ENCODE measurements around the gene PAAF1.
"Not testable (repeated sequence)": the region's sequence is repeated elsewhere in the genome, so short reads cannot be mapped to it uniquely, and the experiment has no call there.

The PAAF1 gene

DNA sequence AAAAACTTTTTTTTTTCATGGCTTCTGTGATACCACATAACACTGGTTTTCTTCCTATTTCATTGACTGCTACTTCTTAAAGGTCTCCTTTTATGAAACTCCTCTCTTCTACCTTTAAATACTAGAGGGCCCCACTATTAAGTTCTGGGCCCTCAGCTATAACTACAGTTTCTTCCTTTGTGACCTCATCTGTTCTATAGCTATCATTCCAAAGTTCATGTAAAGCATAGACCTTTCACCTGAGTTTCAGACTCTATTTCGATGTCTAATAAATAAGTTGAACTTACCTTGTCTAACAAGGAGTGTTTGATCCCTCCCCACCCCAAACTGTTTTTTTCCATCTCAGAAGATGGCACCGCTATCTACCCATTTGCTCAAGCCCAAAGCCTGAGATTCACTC lies 35.2 kb downstream of the PAAF1 start:
- Histone ChIP-seq H3K9ac (ENCODE audit: low read depth in 1 of 2, low read length in 2 of 2) (no peak overlapping the region), H3K9me3 (ENCODE audit: control insufficient read depth in 1 of 2, low read length in 2 of 2) (no peaks in the 10 kb centered on the region), H3K4me1 (ENCODE audit: control insufficient read depth in 1 of 2, insufficient read depth in 2 of 2, low read length in 2 of 2) (peaks cover 7 to 18% of the 10 kb centered on the region in 2 donors), H3K27me3 (ENCODE audit: control insufficient read depth in 1 of 2, insufficient read depth in 2 of 2, low read length in 2 of 2) (no peaks in the 10 kb centered on the region), H3K27ac (ENCODE audit: low read depth, low read length) (no peak overlapping the region), H3K4me3 (ENCODE audit: low read depth in 1 of 2, low read length in 2 of 2) (no peak overlapping the region), H3K36me3 (ENCODE audit: control insufficient read depth in 1 of 2, insufficient read depth in 2 of 2, low read length in 2 of 2) (peaks cover 9 to 49% of the 10 kb centered on the region in 2 donors)

- H3K27ac ChIP-seq (ENCODE audit: low read depth, low read length): no peak overlapping the region
- no peaks in the 10 kb centered on the region for H3K9me3 ChIP-seq (ENCODE audit: control insufficient read depth in 1 of 2, low read length in 2 of 2)
- H3K4me1 ChIP-seq (ENCODE audit: control insufficient read depth in 1 of 2, insufficient read depth in 2 of 2, low read length in 2 of 2): peaks cover 7 to 18% of the 10 kb centered on the region in 2 donors
- H3K4me3 ChIP-seq (ENCODE audit: low read depth in 1 of 2, low read length in 2 of 2): no peak overlapping the region
- H3K9ac ChIP-seq (ENCODE audit: low read depth in 1 of 2, low read length in 2 of 2): no peak overlapping the region
- H3K36me3 ChIP-seq (ENCODE audit: control insufficient read depth in 1 of 2, insufficient read depth in 2 of 2, low read length in 2 of 2): peaks cover 4 to 54% of the 10 kb centered on the region in 2 donors
- H3K27me3 ChIP-seq (ENCODE audit: control insufficient read depth in 1 of 2, insufficient read depth in 2 of 2, low read length in 2 of 2): no peaks in the 10 kb centered on the region
Measured at GRCh38 chr11:73913472-73913871, 36.7 kb downstream of the PAAF1 start.

DNA sequence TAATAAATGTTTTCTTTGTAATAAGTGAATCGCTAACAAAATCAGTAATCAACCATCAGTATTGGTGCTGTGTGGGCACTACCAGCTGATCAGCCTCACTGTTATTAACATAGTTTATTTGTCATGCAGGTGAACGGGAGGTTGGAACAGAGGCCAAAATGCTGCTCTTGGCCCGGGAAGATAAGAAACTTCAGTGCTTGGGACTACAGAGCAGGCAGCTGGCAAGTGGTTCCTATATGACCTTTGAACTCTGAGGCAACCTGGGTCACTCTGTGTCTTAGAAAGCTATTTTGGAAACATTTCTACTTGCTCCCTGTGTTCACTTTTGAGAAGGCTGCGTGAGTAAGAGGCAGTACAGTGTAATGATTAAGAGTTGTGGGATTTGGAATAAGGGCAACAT lies 37.5 kb downstream of the PAAF1 start:
- no peak overlapping the region for H3K4me3 ChIP-seq (ENCODE audit: low read depth in 1 of 2, low read length in 2 of 2)
- H3K36me3 ChIP-seq (ENCODE audit: control insufficient read depth in 1 of 2, insufficient read depth in 2 of 2, low read length in 2 of 2): peaks cover 8 to 59% of the 10 kb centered on the region in 2 donors
- peaks cover 7 to 18% of the 10 kb centered on the region in 2 donors for H3K4me1 ChIP-seq (ENCODE audit: control insufficient read depth in 1 of 2, insufficient read depth in 2 of 2, low read length in 2 of 2)
- H3K9me3 ChIP-seq (ENCODE audit: control insufficient read depth in 1 of 2, low read length in 2 of 2): no peaks in the 10 kb centered on the region
- no peak overlapping the region for H3K27ac ChIP-seq (ENCODE audit: low read depth, low read length)
- no peaks in the 10 kb centered on the region for H3K27me3 ChIP-seq (ENCODE audit: control insufficient read depth in 1 of 2, insufficient read depth in 2 of 2, low read length in 2 of 2)
- H3K9ac ChIP-seq (ENCODE audit: low read depth in 1 of 2, low read length in 2 of 2): no peak overlapping the region

DNA sequence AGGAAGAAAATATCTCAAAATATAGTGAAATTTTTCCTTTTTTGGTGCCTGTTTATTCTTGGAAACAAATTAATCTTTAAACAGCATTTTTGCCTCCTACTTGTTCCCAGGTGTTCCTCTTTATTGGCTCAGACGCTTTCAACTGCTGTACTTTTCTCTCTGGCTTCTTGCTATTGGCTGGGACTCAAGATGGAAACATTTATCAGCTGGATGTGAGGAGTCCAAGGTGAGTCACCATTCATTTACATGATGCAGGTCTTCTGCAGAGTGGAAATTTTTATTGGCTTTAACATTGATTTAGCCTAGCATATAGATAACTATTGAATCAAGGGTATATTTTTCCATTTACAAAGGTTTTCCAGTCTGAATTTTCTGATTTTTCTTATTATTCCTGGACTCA lies 39.6 kb downstream of the PAAF1 start:
- H3K9me3 ChIP-seq (ENCODE audit: control insufficient read depth in 1 of 2, low read length in 2 of 2): no peaks in the 10 kb centered on the region
- peaks cover 7 to 18% of the 10 kb centered on the region in 2 donors for H3K4me1 ChIP-seq (ENCODE audit: control insufficient read depth in 1 of 2, insufficient read depth in 2 of 2, low read length in 2 of 2)
- no peak overlapping the region for H3K4me3 ChIP-seq (ENCODE audit: low read depth in 1 of 2, low read length in 2 of 2)
- peaks cover 10 to 50% of the 10 kb centered on the region in 2 donors for H3K36me3 ChIP-seq (ENCODE audit: control insufficient read depth in 1 of 2, insufficient read depth in 2 of 2, low read length in 2 of 2)
- H3K9ac ChIP-seq (ENCODE audit: low read depth in 1 of 2, low read length in 2 of 2): no peak overlapping the region
- no peak overlapping the region for H3K27ac ChIP-seq (ENCODE audit: low read depth, low read length)
- H3K27me3 ChIP-seq (ENCODE audit: control insufficient read depth in 1 of 2, insufficient read depth in 2 of 2, low read length in 2 of 2): no peaks in the 10 kb centered on the region

DNA sequence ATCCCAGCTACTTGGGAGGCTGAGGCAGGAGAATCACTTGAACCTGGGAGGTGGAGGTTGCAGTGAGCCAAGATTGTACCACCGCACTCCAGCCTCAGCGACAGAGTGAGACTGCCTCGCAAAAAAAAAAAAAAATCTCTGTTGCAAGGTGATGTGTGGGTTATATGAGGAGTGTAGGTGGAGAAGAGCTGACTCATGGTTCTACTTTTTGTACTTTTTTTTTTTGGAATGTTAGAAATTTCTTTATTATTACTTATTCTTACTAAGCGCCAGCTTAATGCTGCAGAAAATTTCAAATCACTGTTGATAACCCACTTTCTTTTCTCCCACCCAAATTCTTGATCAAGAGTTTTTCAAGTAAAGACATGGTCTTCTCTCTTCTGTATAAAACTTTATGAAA lies 44.4 kb downstream of the PAAF1 start:
- H3K9me3 ChIP-seq (ENCODE audit: control insufficient read depth in 1 of 2, low read length in 2 of 2): no peaks in the 10 kb centered on the region
- H3K27me3 ChIP-seq (ENCODE audit: control insufficient read depth in 1 of 2, insufficient read depth in 2 of 2, low read length in 2 of 2): no peaks in the 10 kb centered on the region
- H3K9ac ChIP-seq (ENCODE audit: low read depth in 1 of 2, low read length in 2 of 2): no peak overlapping the region
- no peak overlapping the region for H3K27ac ChIP-seq (ENCODE audit: low read depth, low read length)
- no peaks in the 10 kb centered on the region for H3K4me1 ChIP-seq (ENCODE audit: control insufficient read depth in 1 of 2, insufficient read depth in 2 of 2, low read length in 2 of 2)
- H3K36me3 ChIP-seq (ENCODE audit: control insufficient read depth in 1 of 2, insufficient read depth in 2 of 2, low read length in 2 of 2): peaks cover 13 to 44% of the 10 kb centered on the region in 2 donors
- H3K4me3 ChIP-seq (ENCODE audit: low read depth in 1 of 2, low read length in 2 of 2): no peak overlapping the region

DNA sequence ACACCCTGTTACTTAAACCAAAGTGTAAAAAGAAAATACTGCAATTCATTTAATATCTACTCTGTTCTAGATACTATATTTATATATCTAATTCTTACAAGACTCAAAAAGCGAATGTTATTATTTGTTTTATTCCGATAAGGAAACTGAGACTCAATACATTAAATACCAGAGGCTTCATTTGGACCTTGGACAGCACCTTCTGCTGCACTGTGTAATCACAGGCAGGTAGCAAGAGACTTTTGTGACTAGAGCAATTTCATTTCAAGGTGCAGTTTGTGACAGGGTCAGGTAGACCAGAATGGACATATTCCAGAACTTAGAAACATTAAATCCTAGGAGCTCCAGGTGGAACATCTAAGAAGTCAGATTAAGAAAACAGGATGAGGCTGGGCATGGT lies 52.6 kb downstream of the PAAF1 start:
- H3K4me3 ChIP-seq (ENCODE audit: low read depth in 1 of 2, low read length in 2 of 2): no peak overlapping the region
- H3K27ac ChIP-seq (ENCODE audit: low read depth, low read length): no peak overlapping the region
- H3K27me3 ChIP-seq (ENCODE audit: control insufficient read depth in 1 of 2, insufficient read depth in 2 of 2, low read length in 2 of 2): no peaks in the 10 kb centered on the region
- peaks cover 16 to 59% of the 10 kb centered on the region in 2 donors for H3K36me3 ChIP-seq (ENCODE audit: control insufficient read depth in 1 of 2, insufficient read depth in 2 of 2, low read length in 2 of 2)
- H3K9me3 ChIP-seq (ENCODE audit: control insufficient read depth in 1 of 2, low read length in 2 of 2): no peaks in the 10 kb centered on the region
- H3K9ac ChIP-seq (ENCODE audit: low read depth in 1 of 2, low read length in 2 of 2): no peak overlapping the region
- no peaks in the 10 kb centered on the region for H3K4me1 ChIP-seq (ENCODE audit: control insufficient read depth in 1 of 2, insufficient read depth in 2 of 2, low read length in 2 of 2)

DNA sequence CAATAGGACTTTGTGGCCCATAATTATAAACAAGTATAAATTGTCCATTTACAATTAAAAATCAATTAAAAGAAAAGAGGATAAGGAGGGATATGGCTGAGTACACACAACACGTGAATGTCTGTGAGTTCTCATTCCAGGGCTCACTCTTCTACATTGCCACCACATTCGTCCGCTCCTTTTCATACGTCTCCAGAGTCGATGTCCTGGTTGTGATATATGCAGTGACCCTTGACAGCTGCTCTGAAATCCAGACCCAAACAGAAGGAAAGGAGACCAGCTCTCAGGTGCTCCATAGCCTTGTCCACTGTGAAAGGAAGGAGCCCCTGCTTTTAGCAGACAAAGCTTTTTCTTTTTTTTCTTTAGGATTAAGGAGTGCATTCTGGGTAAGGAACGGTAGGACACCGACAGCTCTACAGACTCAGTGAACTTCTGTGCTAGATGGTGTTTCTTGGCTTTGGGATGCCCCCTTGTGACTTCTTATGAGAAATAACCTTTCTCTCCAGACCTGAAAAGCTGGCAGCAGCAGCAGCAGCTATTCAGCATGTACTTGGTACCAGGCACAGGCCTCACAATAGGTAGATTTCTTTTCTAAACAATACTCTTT lies 54.3 kb downstream of the PAAF1 start:
- H3K27me3 ChIP-seq (ENCODE audit: control insufficient read depth in 1 of 2, insufficient read depth in 2 of 2, low read length in 2 of 2): no peaks in the 10 kb centered on the region
- no peak overlapping the region for H3K27ac ChIP-seq (ENCODE audit: low read depth, low read length)
- no peak overlapping the region for H3K9ac ChIP-seq (ENCODE audit: low read depth in 1 of 2, low read length in 2 of 2)
- peaks cover 14 to 52% of the 10 kb centered on the region in 2 donors for H3K36me3 ChIP-seq (ENCODE audit: control insufficient read depth in 1 of 2, insufficient read depth in 2 of 2, low read length in 2 of 2)
- H3K4me1 ChIP-seq (ENCODE audit: control insufficient read depth in 1 of 2, insufficient read depth in 2 of 2, low read length in 2 of 2): no peaks in the 10 kb centered on the region
- no peaks in the 10 kb centered on the region for H3K9me3 ChIP-seq (ENCODE audit: control insufficient read depth in 1 of 2, low read length in 2 of 2)
- H3K4me3 ChIP-seq (ENCODE audit: low read depth in 1 of 2, low read length in 2 of 2): no peak overlapping the region

DNA sequence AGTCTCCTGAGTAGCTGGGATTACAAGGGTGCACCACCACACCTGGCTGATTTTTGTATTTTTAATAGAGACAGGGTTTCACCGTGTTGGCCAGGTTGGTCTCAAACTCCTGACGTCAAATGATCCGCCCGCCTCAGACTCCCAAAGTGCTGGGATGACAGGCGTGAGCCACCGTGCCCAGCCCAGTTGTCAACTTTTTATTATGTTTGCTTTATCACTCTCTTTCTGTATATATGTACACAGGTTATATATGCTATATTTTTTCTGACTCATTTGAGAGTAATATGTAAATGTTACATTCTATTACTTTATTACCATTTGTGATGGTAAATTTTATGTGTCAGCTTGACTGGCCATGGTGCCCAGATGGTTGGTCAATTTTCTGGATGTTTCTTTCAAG lies 55.2 kb downstream of the PAAF1 start:
- no peaks in the 10 kb centered on the region for H3K9me3 ChIP-seq (ENCODE audit: control insufficient read depth in 1 of 2, low read length in 2 of 2)
- H3K4me1 ChIP-seq (ENCODE audit: control insufficient read depth in 1 of 2, insufficient read depth in 2 of 2, low read length in 2 of 2): no peaks in the 10 kb centered on the region
- H3K27ac ChIP-seq (ENCODE audit: low read depth, low read length): no peak overlapping the region
- H3K4me3 ChIP-seq (ENCODE audit: low read depth in 1 of 2, low read length in 2 of 2): no peak overlapping the region
- no peaks in the 10 kb centered on the region for H3K27me3 ChIP-seq (ENCODE audit: control insufficient read depth in 1 of 2, insufficient read depth in 2 of 2, low read length in 2 of 2)
- peaks cover 13 to 47% of the 10 kb centered on the region in 2 donors for H3K36me3 ChIP-seq (ENCODE audit: control insufficient read depth in 1 of 2, insufficient read depth in 2 of 2, low read length in 2 of 2)
- H3K9ac ChIP-seq (ENCODE audit: low read depth in 1 of 2, low read length in 2 of 2): no peak overlapping the region

DNA sequence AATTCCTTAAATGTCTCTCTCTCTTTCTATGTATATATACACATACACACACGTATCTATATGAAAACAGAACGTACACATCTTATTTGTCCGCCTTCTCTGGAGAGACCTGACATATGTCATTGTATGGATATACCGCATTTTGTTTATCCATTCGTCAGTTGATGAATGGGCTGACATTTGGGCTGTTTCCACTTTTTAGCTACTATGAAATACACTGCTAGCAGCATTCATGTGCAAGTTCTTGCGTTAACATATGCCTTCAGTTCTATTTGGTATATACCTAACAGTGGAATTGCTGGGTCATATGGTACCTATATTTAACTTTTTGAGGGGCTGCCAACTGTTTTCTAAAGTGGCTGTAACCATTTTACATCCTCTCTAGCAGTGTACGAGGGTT lies 56.0 kb downstream of the PAAF1 start:
- Histone ChIP-seq H3K27me3 (ENCODE audit: control insufficient read depth in 1 of 2, insufficient read depth in 2 of 2, low read length in 2 of 2) (no peaks in the 10 kb centered on the region), H3K4me3 (ENCODE audit: low read depth in 1 of 2, low read length in 2 of 2) (no peak overlapping the region), H3K4me1 (ENCODE audit: control insufficient read depth in 1 of 2, insufficient read depth in 2 of 2, low read length in 2 of 2) (no peaks in the 10 kb centered on the region), H3K9me3 (ENCODE audit: control insufficient read depth in 1 of 2, low read length in 2 of 2) (no peaks in the 10 kb centered on the region), H3K27ac (ENCODE audit: low read depth, low read length) (no peak overlapping the region), H3K9ac (ENCODE audit: low read depth in 1 of 2, low read length in 2 of 2) (no peak overlapping the region), H3K36me3 (ENCODE audit: control insufficient read depth in 1 of 2, insufficient read depth in 2 of 2, low read length in 2 of 2) (peaks cover 6 to 39% of the 10 kb centered on the region in 2 donors)

GRCh38 chr11:73936047-73936446 lies 59.2 kb downstream of the PAAF1 start:
- H3K9me3 ChIP-seq (ENCODE audit: control insufficient read depth in 1 of 2, low read length in 2 of 2): not testable (repeated sequence)

GRCh38 chr11:73939096-73939495 lies 62.3 kb downstream of the PAAF1 start:
- H3K9ac ChIP-seq (ENCODE audit: low read depth in 1 of 2, low read length in 2 of 2): no peak overlapping the region
- H3K27ac ChIP-seq (ENCODE audit: low read depth, low read length): no peak overlapping the region
- H3K9me3 ChIP-seq (ENCODE audit: control insufficient read depth in 1 of 2, low read length in 2 of 2): peaks cover 0 to 16% of the 10 kb centered on the region in 2 donors
- no peaks in the 10 kb centered on the region for H3K27me3 ChIP-seq (ENCODE audit: control insufficient read depth in 1 of 2, insufficient read depth in 2 of 2, low read length in 2 of 2)
- H3K36me3 ChIP-seq (ENCODE audit: control insufficient read depth in 1 of 2, insufficient read depth in 2 of 2, low read length in 2 of 2): peaks cover 0 to 3% of the 10 kb centered on the region in 2 donors
- no peak overlapping the region for H3K4me3 ChIP-seq (ENCODE audit: low read depth in 1 of 2, low read length in 2 of 2)
- no peaks in the 10 kb centered on the region for H3K4me1 ChIP-seq (ENCODE audit: control insufficient read depth in 1 of 2, insufficient read depth in 2 of 2, low read length in 2 of 2)

More at GRCh38 chr11:73936047-73936446, 59.2 kb downstream of the PAAF1 start:
- not testable (repeated sequence) for H3K4me1 ChIP-seq (ENCODE audit: control insufficient read depth in 1 of 2, insufficient read depth in 2 of 2, low read length in 2 of 2); H3K27ac ChIP-seq (ENCODE audit: low read depth, low read length); H3K27me3 ChIP-seq (ENCODE audit: control insufficient read depth in 1 of 2, insufficient read depth in 2 of 2, low read length in 2 of 2); H3K9ac ChIP-seq (ENCODE audit: low read depth in 1 of 2, low read length in 2 of 2); H3K4me3 ChIP-seq (ENCODE audit: low read depth in 1 of 2, low read length in 2 of 2)
- H3K36me3 ChIP-seq (ENCODE audit: control insufficient read depth in 1 of 2, insufficient read depth in 2 of 2, low read length in 2 of 2): peaks cover 0 to 21% of the 10 kb centered on the region in 2 donors
